OCI-LY3 (cell line): ENCODE results near the gene GRAMD4.

Experiments used
- H2AFZ ChIP-seq: fragments of 200-600, 300-600 bp; shearing (Covaris generic); 2 replicates; pipeline ENCODE4 v1.6.0; 2014; ENCODE audit warnings: antibody characterized with exemption, low read depth, low read length
- H3K27ac ChIP-seq: fragments of 200-600, 300-600 bp; sonication (generic); 2 replicates; pipeline ENCODE4 v1.5.1; 2014; ENCODE audit warnings: mild to moderate bottlenecking, low read length, moderate library complexity, mixed read lengths
- H3K27me3 ChIP-seq: fragments of 200-600, 300-600 bp; sonication (generic); 2 replicates; pipeline ENCODE4 v1.6.1; 2014; ENCODE audit warnings: low read depth, low read length, mixed read lengths
- H3K36me3 ChIP-seq: fragments of 200-600, 300-600 bp; sonication (generic); replicated peaks from 2 replicates; pipeline ENCODE3; 2014; ENCODE audit warnings: low read depth, low read length, mixed read lengths
- H3K4me1 ChIP-seq: fragments of 300-600, 200-600 bp; sonication (generic); 2 replicates; pipeline ENCODE4 v1.6.1; 2014; ENCODE audit warnings: low read length, mixed read lengths
- H3K4me2 ChIP-seq: fragments of 200-600, 300-600 bp; sonication (generic); 2 replicates; pipeline ENCODE4 v1.6.1; 2014; ENCODE audit warnings: low read length, mixed read lengths
- H3K4me3 ChIP-seq: fragments of 300-600, 200-600 bp; sonication (generic); 2 replicates; pipeline ENCODE4 v1.5.1; 2014; ENCODE audit warnings: antibody characterized with exemption, mild to moderate bottlenecking, low read length, moderate library complexity
- H3K79me2 ChIP-seq: fragments of 300-600, 200-600 bp; shearing (Covaris generic); 2 replicates; pipeline ENCODE4 v1.6.1; 2014; ENCODE audit warnings: mild to moderate bottlenecking, low read length, mixed read lengths
- H3K9ac ChIP-seq: fragments of 300-600, 200-600 bp; shearing (Covaris generic); 2 replicates; pipeline ENCODE4 v1.6.0; 2014; ENCODE audit warnings: mild to moderate bottlenecking, low read length, moderate library complexity
- H3K9me3 ChIP-seq: fragments of 200-600, 300-600 bp; shearing (Covaris generic); 2 replicates; pipeline ENCODE4 v1.6.1; 2014; ENCODE audit warnings: low read length, mixed read lengths; ENCODE audit not compliant: insufficient read depth
- H4K20me1 ChIP-seq: fragments of 200-600, 300-600 bp; sonication (generic); 2 replicates; pipeline ENCODE4 v1.6.1; 2016; ENCODE audit warnings: low read length, mixed read lengths; ENCODE audit not compliant: insufficient read depth
- EZH2phosphoT487 ChIP-seq: fragments of 200-600 bp; shearing (Covaris generic); IDR thresholded peaks from 2 replicates; pipeline ENCODE4 v1.6.1; 2018; ENCODE audit warnings: antibody characterized with exemption, mixed run types, low read depth
- TF ChIP-seq, protein P1 (sequence below): fragments of 200-600, 300-600 bp; sonication (generic); IDR thresholded peaks from 2 replicates; pipeline ENCODE4 v1.5.1; 2014; ENCODE audit warnings: antibody characterized with exemption, low read length, low read depth

The GRAMD4 gene

DNA sequence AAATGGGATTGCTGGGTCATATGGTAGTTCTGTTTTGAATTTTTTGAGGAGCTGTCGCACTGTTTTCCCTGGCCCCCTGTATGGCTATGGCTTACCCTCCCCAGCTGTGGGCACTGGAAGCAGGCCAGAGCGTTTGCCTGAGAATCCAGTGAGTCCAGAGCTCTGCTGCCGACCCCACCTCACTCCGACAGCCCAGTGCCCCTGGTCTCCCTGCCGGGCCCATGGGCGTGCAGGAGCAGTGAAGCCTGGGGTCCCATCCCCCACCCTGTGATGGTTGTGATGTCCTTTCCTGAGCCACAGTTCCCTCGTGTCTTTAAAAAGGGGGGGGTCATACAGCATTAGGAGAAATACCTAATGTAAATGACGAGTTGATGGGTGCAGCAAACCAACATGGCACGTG, 13.3 kb upstream of the GRAMD4 start:
- H3K79me2 ChIP-seq, result peaks cover 64% of the 10 kb centered on the region
- peaks cover 11% of the 10 kb centered on the region for H3K36me3 ChIP-seq
- H3K27me3 ChIP-seq, result no peaks in the 10 kb centered on the region
- H3K4me3 ChIP-seq, result no peak overlapping the region
- peaks cover 72% of the 10 kb centered on the region for H4K20me1 ChIP-seq
- no peak for TF ChIP-seq EZH2phosphoT487
- TF ChIP-seq, protein P1, sequence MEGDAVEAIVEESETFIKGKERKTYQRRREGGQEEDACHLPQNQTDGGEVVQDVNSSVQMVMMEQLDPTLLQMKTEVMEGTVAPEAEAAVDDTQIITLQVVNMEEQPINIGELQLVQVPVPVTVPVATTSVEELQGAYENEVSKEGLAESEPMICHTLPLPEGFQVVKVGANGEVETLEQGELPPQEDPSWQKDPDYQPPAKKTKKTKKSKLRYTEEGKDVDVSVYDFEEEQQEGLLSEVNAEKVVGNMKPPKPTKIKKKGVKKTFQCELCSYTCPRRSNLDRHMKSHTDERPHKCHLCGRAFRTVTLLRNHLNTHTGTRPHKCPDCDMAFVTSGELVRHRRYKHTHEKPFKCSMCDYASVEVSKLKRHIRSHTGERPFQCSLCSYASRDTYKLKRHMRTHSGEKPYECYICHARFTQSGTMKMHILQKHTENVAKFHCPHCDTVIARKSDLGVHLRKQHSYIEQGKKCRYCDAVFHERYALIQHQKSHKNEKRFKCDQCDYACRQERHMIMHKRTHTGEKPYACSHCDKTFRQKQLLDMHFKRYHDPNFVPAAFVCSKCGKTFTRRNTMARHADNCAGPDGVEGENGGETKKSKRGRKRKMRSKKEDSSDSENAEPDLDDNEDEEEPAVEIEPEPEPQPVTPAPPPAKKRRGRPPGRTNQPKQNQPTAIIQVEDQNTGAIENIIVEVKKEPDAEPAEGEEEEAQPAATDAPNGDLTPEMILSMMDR, result no peak
- H3K9me3 ChIP-seq, result no peaks in the 10 kb centered on the region
- H3K27ac ChIP-seq, result no peak overlapping the region
- H2AFZ ChIP-seq, result no peak overlapping the region
- no peak overlapping the region for H3K4me2 ChIP-seq
- 0 out of 2 replicates have a peak, but pooled peaks cover 4% of the 10 kb centered on the region for H3K4me1 ChIP-seq
- H3K9ac ChIP-seq, result no peak overlapping the region

DNA sequence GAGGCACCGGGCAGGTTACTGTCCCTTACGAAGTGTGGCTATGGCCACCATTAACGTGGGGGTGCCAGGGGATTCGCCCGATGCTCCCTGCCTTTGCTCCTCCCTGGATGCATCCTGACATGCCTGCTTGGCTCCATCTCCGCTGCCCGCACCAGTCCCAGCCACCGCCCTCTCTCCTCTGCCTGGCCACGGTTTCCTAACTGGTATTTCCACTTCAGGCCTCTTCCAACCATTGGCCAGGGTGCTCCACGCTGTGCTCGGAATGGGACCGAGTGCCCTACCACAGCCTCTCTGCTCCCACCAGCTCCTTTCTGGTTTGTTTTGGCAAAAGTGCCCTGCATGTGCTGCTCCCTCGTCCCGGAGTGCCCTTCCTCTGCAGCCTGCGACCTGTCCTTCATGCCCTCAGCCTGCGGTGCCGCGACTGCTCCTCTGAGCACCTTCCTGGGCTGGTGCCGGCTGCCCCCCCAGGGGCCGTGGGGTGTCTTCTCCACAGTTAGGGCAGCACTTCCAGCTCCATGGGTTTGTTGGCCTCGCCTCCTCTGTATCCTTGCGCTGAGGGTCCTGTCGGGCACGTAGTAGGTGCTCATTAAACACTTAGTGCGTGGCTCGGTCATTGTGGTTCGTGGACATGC, 12.6 kb upstream of the GRAMD4 start:
- H3K4me3 ChIP-seq, result no peak overlapping the region
- H3K4me2 ChIP-seq, result no peak overlapping the region
- peaks cover 62% of the 10 kb centered on the region for H3K79me2 ChIP-seq
- H3K9me3 ChIP-seq, result no peaks in the 10 kb centered on the region
- no peaks in the 10 kb centered on the region for H3K27me3 ChIP-seq
- peaks cover 74% of the 10 kb centered on the region for H4K20me1 ChIP-seq
- H3K27ac ChIP-seq, result no peak overlapping the region
- no peak for TF ChIP-seq EZH2phosphoT487
- TF ChIP-seq, protein P1, result no peak
- 0 out of 2 replicates have a peak, but pooled peaks cover 4% of the 10 kb centered on the region for H3K4me1 ChIP-seq
- no peak overlapping the region for H2AFZ ChIP-seq
- H3K9ac ChIP-seq, result no peak overlapping the region
- peaks cover 10% of the 10 kb centered on the region for H3K36me3 ChIP-seq

DNA sequence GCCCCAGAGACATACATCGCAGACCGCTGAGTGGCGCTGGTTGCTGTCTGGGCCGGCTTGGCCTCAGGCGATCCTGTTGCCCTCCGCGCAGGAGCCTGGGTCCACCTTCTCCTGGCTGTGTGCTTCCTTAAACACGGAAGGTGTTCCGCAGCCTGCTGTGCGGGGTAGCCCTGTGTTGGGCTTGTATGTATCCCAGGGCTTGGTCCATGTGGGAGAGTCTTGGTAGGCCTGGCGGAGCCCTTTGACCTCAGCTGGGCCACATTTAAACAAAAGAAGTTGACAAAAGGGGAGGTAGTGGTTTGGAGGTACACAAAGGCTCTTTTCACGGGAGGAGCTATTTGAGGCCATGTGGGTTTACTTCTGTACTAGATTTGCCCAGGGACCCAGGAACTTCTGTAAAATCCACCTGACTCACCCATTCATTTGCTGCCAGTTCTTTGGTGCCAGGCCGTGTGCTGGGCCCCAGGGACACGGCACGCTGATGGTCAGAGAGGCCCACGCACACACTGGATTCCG, 11.0 kb upstream of the GRAMD4 start:
- Histone ChIP-seq H3K4me2 (no peak overlapping the region), H3K27ac (no peak overlapping the region), H2AFZ (no peak overlapping the region), H4K20me1 (peaks cover 84% of the 10 kb centered on the region), H3K36me3 (peaks cover 17% of the 10 kb centered on the region), H3K9me3 (no peaks in the 10 kb centered on the region), H3K9ac (no peak overlapping the region), H3K79me2 (peaks cover 72% of the 10 kb centered on the region), H3K4me3 (no peak overlapping the region), H3K4me1 (peaks cover 13% of the 10 kb centered on the region), H3K27me3 (no peaks in the 10 kb centered on the region)
- TF ChIP-seq, protein P1, result no peak
- TF ChIP-seq EZH2phosphoT487, result no peak

DNA sequence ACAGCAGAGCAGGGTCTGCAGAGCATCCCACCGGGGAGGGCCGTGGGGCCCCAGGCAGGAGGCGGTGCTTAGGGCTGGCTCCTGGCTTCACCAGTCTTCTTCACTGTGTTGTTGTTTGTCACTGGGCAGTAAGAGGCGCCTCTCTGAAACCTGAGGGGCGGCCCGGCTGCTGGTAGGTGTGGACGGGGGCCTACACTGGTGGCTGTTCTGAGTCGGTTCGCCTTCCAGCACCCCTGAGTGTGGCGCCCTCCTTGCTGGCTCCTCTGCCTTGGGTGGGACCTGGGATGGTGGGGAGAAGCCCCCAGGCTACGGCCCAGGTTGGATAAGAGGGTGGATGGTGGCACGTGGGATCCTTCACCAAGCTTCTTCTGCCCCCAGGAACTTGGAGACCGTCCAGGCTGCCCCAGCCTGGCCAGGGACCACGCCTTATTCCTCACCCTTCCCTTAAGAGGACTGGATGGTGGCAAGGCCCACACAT, 10.4 kb upstream of the GRAMD4 start:
- TF ChIP-seq, protein P1, result no peak
- no peak for TF ChIP-seq EZH2phosphoT487
- peaks cover 73% of the 10 kb centered on the region for H3K79me2 ChIP-seq
- no peak overlapping the region for H3K9ac ChIP-seq
- 0 out of 2 replicates have a peak, but pooled peaks cover 3% of the 10 kb centered on the region for H3K27me3 ChIP-seq
- no peak overlapping the region for H3K4me3 ChIP-seq
- peaks cover 85% of the 10 kb centered on the region for H4K20me1 ChIP-seq
- no peaks in the 10 kb centered on the region for H3K9me3 ChIP-seq
- no peak overlapping the region for H3K27ac ChIP-seq
- no peak overlapping the region for H2AFZ ChIP-seq
- H3K4me1 ChIP-seq, result peaks cover 11% of the 10 kb centered on the region
- H3K4me2 ChIP-seq, result no peak overlapping the region
- peaks cover 15% of the 10 kb centered on the region for H3K36me3 ChIP-seq
